Prostate gland (tissue), 2 donors: ENCODE measurements around the gene TBC1D7.

ENCODE experiments used
- POLR2A ChIP-seq: fragments of 450-650 bp; IDR thresholded peaks from one replicate; pipeline ENCODE4 v1.6.1; 2016; ENCODE audit warnings: antibody characterized with exemption, mild to moderate bottlenecking
- POLR2AphosphoS5 ChIP-seq: sonication (generic); formaldehyde crosslinking; IDR thresholded peaks from one replicate; pipeline ENCODE4 v1.6.1; 2017; ENCODE audit warnings: antibody characterized with exemption
- TF ChIP-seq, protein P1 (sequence below), 4 experiments: fragments of 200-600 bp in 2 of 4; fragments of 450-650 bp in 2 of 4; sonication (generic) in 2 of 4; IDR thresholded peaks; 1 replicate in 3 of 4; 2 replicates in 1 of 4; pipeline ENCODE4 v1.5.1; 2016 to 2019; ENCODE audit warnings: antibody characterized with exemption in 4 of 4, mild to moderate bottlenecking in 2 of 4, moderate library complexity in 2 of 4

- TF ChIP-seq, protein P1, sequence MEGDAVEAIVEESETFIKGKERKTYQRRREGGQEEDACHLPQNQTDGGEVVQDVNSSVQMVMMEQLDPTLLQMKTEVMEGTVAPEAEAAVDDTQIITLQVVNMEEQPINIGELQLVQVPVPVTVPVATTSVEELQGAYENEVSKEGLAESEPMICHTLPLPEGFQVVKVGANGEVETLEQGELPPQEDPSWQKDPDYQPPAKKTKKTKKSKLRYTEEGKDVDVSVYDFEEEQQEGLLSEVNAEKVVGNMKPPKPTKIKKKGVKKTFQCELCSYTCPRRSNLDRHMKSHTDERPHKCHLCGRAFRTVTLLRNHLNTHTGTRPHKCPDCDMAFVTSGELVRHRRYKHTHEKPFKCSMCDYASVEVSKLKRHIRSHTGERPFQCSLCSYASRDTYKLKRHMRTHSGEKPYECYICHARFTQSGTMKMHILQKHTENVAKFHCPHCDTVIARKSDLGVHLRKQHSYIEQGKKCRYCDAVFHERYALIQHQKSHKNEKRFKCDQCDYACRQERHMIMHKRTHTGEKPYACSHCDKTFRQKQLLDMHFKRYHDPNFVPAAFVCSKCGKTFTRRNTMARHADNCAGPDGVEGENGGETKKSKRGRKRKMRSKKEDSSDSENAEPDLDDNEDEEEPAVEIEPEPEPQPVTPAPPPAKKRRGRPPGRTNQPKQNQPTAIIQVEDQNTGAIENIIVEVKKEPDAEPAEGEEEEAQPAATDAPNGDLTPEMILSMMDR (IDR thresholded peaks at IDR 0.05) = no peak
- TF ChIP-seq POLR2AphosphoS5 (no peak), POLR2A (no peak)
Observed at GRCh38 chr6:13360671-13361540, 32.6 kb upstream of the TBC1D7 start.
